DOHH2 (cell line): Measurements from ENCODE around the gene HNF4A.

Source experiments
- CTCF ChIP-seq: fragments of 200-600 bp; sonication (generic); IDR thresholded peaks from one replicate; pipeline ENCODE4 v1.5.1; 2014; ENCODE audit warnings: antibody characterized with exemption, mild to moderate bottlenecking, low read depth, low read length; ENCODE audit not compliant: poor library complexity, severe bottlenecking
- EZH2phosphoT487 ChIP-seq: fragments of 200-600 bp; sonication (generic); IDR thresholded peaks from 2 replicates; pipeline ENCODE4 v1.6.1; 2017; ENCODE audit warnings: borderline replicate concordance, mild to moderate bottlenecking, antibody characterized with exemption, low read length, moderate library complexity, mixed read lengths

- TF ChIP-seq CTCF (no peak), EZH2phosphoT487 (no peak)
Measured at GRCh38 chr20:44393608-44394451, 38.3 kb downstream of the HNF4A start.
